Stimulated activated naive CD8-positive, alpha-beta T cell treated with anti-CD3 and anti-CD28 coated beads, Interleukin-15, Interleukin-2, amounts not matched to agents 100 U/mL and 50 U/mL, for 24 hours (primary cell): ENCODE data around the gene SSRP1.
"Not testable (repeated sequence)": the region's sequence is repeated elsewhere in the genome, so short reads cannot be mapped to it uniquely, and the experiment has no call there.

Experiments
- ATAC-seq: fragments of 150-1000 bp; cut with Tn5 transposase; one replicate; pipeline ENCODE4 v1.10.0; 2021
- DNase-seq: peaks from one replicate; pipeline ENCODE4 v3.0.0; 2021

Gene SSRP1, protein sequence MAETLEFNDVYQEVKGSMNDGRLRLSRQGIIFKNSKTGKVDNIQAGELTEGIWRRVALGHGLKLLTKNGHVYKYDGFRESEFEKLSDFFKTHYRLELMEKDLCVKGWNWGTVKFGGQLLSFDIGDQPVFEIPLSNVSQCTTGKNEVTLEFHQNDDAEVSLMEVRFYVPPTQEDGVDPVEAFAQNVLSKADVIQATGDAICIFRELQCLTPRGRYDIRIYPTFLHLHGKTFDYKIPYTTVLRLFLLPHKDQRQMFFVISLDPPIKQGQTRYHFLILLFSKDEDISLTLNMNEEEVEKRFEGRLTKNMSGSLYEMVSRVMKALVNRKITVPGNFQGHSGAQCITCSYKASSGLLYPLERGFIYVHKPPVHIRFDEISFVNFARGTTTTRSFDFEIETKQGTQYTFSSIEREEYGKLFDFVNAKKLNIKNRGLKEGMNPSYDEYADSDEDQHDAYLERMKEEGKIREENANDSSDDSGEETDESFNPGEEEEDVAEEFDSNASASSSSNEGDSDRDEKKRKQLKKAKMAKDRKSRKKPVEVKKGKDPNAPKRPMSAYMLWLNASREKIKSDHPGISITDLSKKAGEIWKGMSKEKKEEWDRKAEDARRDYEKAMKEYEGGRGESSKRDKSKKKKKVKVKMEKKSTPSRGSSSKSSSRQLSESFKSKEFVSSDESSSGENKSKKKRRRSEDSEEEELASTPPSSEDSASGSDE

DNA sequence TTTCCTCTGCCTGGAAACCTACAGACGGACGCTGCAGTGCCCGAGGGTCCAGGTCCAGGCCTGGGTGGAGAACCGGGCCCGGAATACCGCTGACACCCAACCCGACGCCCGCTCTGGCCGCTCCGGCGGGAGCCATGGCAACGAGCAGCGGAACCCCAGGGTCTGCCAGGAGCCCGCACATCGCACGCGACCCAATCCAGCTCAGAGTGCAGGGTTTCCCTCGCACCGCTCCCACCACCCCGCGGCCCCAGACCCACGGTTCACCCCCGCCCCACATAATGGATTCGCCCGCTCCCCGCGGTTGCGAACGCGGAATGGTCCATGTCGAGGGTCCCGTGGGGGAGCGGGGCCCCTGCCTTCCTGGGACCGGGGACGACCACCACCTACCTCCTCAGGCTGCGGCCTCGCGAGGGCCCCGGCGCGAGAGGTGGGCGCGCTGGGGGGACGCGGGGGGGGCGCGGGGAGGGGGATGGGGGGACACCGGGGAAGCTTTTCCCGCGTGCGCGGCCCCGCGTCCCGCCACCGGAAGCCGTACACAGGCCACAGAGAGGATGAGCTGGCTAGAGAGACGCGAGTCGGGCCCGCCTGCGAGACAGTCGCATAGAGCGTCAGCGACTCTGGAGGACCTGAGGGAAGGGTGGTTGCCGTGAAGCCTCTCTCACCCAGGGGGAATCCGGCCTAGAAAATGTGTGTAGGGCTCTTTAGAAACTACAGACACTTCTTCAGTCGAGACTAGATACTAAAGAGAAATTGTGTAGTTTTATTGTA, at the start of gene SSRP1:
TSS of gene SSRP1 (minus strand) at position 550 of the 768 bp plus-strand sequence. CDS start 771 bp downstream, outside the sequence.
- ATAC-seq: peak; percentile 98
- DNase-seq: peak; percentile 87

DNA sequence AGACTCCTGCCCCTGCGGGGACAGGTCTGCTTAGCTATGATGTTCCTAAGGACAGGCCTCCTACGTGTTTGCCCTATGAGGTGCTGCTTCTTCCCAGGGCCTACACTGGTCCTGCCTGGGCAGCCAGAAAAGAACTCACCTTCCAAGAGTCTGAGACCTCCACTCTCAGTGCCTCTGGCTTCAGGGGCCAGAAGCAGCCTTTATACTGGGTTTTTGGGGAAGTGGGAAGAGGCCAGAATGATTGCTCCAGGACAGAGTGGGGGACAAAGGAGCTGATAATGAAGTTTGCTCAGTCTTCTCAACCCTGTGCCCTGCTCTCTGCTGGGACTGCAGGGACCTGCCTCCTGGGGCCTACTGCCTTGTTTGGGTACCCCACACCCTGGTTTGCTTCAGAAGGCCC, 45.3 kb upstream of the SSRP1 start, which contains the start of gene PRG3:
TSS of gene PRG3 (minus strand) at position 176 of the 400 bp plus-strand sequence. CDS start 442 bp downstream, outside the sequence.
- no peak for DNase-seq

DNA sequence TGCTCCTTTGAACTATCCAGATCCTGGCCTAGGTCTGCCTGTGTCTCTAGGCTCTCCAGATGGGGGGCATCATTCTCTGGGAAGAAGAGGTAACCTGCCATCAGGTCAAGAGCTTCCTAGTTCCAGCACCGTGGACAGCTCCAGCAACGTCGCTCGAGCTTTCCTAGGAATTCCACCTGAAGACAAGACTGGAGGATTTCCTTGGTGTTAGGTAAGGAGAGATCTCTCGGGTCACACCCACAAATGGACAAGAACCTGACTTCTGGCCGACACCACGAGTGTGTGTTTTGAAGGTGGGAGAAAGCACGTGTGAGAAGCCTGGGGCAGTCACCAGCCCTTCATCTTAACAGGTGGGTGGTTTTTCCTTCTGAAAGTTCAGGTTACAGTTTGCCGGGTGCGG, 44.0 kb upstream of the SSRP1 start:
- ATAC-seq: no peak
- no peak for DNase-seq

More for the DNA sequence above, 45.3 kb upstream of the SSRP1 start, which contains the start of gene PRG3:
- no peak for ATAC-seq

DNA sequence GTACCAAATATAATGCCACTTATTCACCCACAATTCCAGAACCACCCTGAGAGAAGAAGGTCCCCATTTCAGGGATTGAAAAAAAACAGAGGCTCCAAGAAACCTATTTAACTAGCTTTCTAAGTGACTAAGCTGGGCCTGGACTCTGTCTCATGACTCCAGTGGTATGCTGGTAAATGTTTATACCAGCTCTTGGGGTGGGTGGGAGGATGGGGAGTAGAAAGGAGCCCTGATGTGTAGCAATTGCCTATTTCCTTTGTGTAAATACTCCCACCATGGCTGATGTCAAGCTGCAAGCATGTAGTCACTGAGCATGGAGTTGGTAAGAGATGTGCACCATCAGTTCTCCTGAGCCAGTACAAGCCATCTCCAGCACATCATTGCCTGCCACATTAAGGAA, 42.5 kb upstream of the SSRP1 start:
- DNase-seq (no peak), ATAC-seq (no peak)

DNA sequence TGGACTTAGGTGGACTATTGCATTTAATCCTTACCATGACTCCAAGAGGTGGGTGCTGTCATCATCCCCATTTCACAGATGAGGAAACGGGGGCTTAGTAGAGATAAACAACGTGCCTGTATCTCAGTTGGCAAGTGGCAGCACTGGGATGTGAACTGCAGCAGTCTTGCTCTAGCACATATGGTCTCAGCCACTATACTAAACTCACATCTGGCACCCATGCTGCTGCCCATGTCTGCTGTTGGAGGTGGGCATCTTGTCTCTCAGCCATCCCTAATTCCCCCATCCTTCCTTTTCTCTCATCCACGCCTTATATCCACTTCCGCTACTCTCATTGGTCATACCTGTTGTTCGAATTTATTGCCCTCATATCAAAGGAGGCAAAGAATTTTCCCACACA, 41.4 kb upstream of the SSRP1 start:
- DNase-seq: no peak
- no peak for ATAC-seq

DNA sequence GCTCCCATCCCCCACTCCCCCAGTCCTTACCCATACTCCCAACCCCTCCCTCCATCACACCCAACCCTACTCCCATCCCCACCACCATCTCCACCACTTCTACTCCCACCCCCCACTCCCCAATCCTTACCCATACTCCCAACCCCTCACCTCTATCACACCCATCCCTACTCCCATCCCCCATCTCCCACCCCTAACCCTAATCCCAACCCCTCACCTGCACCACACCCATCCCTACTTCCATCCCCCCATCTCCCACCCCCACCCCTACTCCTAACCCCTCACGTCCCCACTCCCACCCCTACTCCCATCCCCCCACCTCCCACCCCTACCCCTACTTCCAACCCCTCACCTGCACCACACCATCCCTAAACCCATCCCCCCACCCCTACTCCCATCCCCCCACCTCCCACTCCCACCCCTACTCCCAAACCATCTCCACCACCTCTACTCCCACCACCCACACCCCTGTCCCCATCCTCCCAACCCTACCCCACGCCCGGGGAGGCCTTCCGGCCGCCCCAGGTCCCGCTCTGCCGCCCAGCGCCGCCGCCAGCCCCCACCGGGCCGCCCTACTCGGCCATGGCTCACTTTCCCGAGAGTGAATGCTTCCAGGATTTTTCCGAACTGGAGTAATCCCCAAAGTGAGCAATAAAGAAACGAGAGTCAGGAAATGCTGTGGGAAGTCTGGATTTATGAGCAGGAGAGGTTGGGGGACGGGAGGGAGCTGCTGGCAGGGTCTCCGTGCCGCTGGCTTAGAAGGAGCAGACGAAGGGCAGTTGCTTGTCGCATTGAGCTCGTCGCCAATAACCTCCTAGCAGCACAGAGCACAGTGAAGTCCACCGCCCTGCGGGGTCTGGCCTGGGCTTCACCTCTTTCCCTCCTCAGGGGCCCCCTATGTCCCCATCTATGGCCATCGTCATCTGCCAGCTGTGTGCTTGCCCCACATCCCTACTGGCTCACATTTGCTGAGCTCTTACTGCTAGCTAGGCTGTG, 40.7 kb upstream of the SSRP1 start:
- DNase-seq (no peak), ATAC-seq (no peak)

DNA sequence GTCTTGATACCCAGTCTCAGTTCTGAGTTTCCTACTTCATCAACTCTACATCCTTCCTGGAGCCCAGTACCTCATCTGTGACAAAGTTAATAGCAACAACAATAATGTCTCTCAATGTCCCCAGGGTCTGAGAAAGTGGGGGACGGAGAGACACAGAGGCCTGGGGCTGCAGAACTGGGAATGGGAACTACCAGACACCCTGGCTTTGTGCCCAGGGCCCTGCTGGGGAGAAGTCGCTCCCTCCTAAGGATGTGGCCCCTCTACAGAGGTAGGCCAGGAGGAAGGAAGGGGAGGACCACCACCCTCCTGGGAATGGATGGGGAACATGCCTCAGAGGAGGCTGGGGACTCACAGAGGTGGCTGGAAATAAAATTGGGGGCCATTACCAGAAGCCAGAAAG, 39.8 kb upstream of the SSRP1 start:
- ATAC-seq (no peak), DNase-seq (no peak)

DNA sequence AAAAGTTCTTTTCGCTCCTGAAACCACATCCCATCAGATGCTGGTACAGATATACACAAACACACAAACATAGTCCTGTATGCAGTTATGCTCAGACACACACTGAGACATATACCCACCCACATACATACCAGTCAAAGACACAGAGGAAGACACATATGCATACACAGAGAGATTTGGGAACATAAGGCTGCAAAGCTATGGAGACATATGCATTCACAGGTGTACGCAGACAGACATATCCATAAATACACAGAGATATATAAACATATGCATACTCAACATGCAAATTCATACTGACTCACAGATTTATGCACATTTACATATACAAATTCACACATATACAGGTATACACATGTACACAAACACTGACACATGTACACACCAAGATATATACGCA, 39.3 kb upstream of the SSRP1 start:
- no peak for ATAC-seq

DNA sequence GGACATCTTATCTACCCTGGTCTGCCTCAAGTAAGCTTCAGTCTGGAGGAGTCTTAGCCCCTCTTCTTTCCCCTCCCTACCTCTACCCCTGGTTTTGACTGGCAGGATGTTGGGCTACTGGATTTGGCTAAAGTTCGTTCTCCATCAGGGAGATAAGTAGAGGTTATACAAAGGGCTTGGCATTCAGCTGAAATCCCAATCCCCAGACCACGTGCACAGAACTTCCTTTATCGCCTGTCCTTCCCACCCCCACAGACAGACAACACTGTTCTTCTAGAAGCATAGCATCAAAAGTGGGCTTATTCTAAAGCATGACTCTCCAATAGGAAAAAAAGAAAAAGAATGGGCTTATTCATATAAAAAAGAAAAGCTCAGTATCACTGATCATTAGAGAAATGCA, 37.5 kb upstream of the SSRP1 start:
- ATAC-seq (no peak), DNase-seq (no peak)

More for the DNA sequence above, 39.3 kb upstream of the SSRP1 start:
- no peak for DNase-seq

DNA sequence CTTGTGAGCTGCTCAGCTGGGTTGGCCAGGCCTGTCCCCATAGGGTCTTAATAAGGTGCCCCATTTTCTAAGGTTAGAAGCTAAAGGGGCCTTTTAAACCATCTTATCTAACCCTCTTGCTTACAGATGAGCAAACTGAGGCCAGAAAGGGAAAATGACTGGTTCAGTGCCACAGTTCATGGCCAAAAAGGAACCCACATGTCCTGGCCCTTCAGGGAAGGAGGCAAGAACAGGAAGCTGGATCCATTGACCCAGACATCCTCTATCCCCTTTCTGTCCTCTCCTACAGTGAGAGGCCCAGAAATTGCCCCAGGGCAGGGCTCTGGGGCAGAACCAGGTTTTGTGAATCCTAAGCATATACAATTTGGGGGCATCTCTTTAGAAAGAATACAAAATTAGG, 35.2 kb upstream of the SSRP1 start:
- no peak for DNase-seq
- no peak for ATAC-seq

DNA sequence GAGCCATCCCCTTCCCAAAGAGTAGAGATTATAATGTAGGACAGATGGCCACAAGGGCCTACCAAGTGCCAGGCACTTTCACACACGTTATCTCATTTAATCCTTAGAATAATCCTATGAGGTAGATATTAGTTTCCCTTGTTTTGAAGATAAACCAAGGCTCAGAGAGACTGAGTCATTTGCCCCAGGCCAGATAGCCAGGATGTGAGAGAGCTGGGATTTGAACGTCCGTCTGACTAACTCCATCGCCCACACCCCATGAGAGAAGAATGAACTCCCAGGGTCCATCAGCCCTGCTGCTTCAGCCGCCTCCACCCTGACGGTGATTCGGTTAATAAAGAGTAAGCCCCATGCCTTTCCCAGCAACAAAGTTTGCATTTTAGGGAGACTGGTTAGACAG, 34.6 kb upstream of the SSRP1 start:
- ATAC-seq: no peak
- no peak for DNase-seq

DNA sequence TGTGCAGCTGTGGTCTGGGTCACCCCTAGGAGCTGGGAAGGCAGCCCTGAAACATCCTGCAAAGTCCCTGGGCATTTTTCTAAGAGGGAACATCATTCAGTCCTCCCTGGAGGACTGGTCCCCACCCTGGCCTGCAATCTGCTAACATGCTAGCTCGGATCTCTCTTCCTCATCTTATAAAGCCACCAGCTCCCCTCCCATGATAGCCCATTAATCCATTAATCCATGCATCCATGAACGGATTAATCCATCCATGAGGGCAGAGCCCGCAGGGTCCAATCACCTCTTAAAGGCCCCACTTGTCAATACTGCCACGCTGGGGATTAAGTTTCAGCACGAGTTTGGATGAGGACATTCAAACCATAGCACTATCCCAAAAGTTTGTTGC, 33.1 kb upstream of the SSRP1 start:
- ATAC-seq (no peak), DNase-seq (no peak)

DNA sequence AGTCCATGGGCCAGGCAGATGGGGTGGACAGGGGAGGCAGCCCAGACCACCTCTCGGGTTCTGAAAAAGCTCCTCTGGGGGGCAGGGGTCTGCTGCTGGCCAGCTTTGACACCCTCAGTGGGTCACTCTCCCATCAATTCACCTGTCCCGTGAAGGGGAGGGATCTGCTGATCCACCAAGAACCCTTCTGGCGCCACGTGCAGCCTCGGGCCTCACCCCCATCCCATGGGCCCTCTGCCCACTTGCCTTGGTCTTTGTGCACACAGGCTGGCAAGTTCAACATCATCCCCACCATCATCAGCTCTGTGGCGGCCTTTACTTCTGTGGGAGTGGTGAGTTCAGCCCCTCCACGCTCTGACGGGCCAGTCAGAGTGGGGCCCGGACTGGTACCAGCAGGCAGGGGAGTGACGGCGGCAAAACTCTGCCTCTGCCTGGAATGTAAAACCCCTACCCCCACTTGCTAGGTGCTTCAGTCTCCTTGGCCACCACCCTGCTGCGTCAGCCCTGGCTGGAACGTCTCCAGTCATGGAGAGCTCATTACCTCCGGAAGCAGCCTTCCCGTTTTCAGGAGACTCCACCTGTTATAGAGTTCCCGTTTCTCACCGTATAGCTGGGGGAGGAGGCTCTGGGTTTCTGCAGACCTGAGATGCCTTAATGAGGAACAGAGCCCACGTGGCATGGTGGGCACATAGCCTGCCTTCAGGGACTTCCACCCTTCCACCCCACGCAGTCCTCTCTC, 32.6 kb upstream of the SSRP1 start:
- ATAC-seq: no peak
- DNase-seq: no peak

DNA sequence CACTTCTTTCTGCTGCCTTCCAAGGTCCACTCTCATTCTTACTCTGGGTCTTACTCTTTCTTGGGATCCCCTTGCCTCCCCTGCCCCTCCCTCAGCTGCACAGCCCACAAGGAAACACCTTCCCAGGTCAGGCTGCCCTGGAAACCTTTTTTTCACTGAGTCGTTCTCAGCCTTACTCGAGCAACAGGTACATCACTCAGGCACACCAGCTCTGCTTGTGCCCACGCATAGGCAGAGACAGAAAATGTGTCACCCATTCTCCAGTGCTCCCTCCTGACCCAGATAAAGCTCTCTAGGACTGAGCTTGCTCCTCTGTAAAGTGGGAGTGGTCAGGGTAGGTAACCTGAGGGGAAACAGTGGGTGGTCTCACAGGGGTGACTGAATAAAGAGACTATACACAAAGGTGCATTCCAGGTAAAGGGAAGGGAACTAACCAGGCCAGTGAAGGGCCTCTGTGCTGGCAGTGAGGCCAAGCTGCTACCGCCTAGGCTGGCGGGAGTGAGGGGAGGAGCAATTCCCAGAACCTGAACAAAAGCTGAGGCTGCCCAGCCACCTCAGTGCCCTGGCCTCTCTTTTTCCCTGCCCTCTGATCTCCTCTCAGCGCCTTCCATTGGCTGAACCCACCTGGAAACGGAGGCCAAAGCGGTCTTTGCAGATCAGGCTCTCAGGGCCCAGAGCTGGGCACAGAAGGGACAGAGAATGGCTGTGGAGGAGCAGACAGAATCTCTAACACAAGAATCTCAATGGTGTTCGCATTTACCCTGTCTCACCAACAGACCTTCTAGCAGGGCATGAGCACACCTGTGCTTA, 29.4 kb upstream of the SSRP1 start:
- ATAC-seq (no peak), DNase-seq (no peak)

DNA sequence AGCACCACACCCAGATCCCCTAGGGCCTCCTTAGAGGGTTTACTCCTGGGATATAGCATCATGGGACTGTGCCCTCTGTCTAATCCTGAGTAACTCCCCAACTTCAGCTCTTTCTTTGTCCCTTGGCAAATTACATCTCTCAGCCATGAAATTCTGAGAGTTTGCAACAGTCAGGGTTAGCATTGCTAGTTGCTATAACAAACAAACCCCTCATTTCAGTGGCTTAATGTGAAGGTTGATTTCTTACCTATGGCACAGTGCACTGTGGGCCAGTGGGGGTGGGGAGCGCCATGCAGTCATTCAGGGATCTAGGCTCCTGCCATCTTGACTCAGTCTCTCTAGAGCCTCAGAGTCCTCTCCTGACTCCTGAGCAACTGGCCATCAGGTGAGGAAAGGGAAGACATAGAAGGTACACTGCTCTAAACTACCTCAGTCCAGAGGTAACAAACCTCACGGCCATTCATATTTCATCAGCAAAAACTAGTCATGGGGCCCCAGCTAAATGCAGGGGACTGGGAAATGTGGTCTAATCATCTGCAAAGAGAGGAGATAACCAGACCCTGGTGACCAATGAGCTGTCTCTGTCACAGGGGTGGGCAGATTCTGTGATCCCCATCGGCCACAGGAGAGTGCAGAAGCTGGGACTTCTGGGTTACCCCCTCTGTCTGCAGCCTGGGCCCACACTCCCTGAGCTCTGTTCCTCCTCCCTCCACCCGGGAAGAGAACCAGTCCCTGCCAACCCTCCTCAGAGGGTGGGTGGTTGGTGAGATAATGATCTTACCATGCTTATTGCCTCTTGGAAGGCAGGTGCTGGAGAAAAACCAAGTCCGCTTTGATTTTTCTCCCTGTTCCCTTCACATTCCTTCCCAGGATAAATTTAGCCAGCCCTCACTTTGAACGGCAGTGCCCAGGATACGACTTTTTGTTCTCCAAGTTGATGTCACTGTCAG, 27.7 kb upstream of the SSRP1 start:
- DNase-seq (no peak), ATAC-seq (no peak)

DNA sequence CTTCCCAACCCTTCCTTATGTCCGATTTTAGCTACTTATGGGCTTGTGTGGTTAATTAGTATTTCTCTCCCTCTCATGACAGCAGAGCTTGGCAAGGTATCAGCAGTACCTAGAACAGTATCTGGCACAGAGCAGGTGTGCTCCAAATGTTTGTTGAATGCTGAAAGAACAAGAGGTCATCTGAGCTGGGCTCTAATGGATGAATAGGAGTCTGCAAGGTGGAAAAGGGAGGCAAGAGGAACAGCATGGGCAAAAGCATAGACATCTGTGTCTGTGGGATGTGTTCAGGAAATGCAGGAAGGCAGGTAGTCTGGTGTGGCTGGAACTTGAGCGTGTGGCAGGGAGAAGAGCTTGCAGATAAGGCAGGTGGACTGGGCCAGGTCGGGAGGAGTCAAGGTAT, 26.2 kb upstream of the SSRP1 start:
- ATAC-seq (no peak), DNase-seq (no peak)

DNA sequence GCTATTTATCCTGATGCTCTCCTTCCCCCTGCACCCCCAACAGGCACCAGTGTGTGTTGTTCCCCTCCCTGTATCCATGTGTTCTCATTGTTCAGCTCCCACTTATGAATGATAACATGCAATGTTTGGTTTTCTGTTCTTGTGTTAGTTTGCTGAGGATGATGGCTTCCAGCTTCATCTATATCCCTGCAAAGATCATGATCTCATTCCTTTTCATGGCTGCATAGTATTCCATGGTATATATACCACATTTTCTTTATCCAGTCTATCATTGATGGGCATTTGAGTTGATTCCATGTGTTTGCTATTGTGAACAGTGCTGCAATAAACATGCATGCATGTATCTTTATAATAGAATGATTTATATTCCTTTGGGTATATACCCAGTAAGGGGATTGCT, 25.7 kb upstream of the SSRP1 start:
- not testable (repeated sequence) for DNase-seq, ATAC-seq

DNA sequence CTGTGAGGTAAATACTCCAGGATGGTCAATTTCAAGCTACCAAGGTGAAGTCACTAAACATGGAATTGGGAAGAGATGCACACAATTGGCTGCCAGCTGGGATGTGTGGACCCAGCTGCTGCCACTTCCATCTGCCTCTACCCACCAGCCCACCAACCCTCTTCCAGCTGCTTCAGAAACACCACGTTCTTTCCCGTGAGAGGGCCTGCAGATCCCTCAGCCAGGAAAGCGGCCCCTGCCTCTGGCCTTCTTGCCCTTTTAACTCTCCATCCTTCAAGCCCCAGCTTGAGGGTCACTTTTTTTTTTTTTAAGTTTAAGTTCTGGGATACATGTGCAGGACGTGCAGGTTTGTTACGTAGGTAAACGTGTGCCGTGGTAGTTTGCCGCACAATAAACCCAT, 25.3 kb upstream of the SSRP1 start:
- ATAC-seq (no peak), DNase-seq (no peak)
